ENCODE results near the gene AGXT2. TPM values are rescaled to one million over a fixed set of nuclear protein-coding genes. Genes with fewer than 3 reads are reported as not detected.

Gene AGXT2
- total RNA-seq, result not detected in 2 replicates

GRCh38 chr5:35047785-35048404, at the start of gene AGXT2:
Gene AGXT2 (minus strand): TSS chr5:35047949. CDS start chr5:35047892, 57 bp downstream.

Other genes with a start within 250 kb of the AGXT2 start
- gene TTC23L, start 208.8 kb downstream of the AGXT2 start, total RNA-seq, result 0.16 and 0.52 TPM in 2 replicates
- 31.7 and 33.4 TPM in 2 replicates for gene RAD1, start 132.4 kb downstream of the AGXT2 start, total RNA-seq
- gene BRIX1, start 132.2 kb downstream of the AGXT2 start, total RNA-seq, result 15.2 and 21.4 TPM in 2 replicates
- gene DNAJC21, start 118.4 kb downstream of the AGXT2 start, total RNA-seq, result 41.9 and 42.7 TPM in 2 replicates
- gene PRLR, start 182.5 kb upstream of the AGXT2 start, total RNA-seq, result 0.16 TPM in 1 of 2 replicates, not detected in the other

Data from bronchial smooth muscle cell (primary cell).